ENCODE results near the gene CAP1. TPM values are rescaled to one million over a fixed set of nuclear protein-coding genes. Genes with fewer than 3 reads are reported as not detected.

CAP1 gene
- total and polyA plus RNA-seq, 10 donors = 124 to 608 (median 348) TPM

- peak overlapping the region in 7 of 8 donors; percentile 96 to 100 (median 99) for H3K27ac ChIP-seq
- 34 to 57% (median 37%) methylated on average over 4 of the region's 4 CpGs for WGBS, 5 donors
- intact Hi-C loops (cut with DNase I; ENCODE audit: low total_unique reads) = no loop called here
Measured at GRCh38 chr1:40042341-40042740, 1.8 kb downstream of the CAP1 start.

GRCh38 chr1:40044110-40044509 is 3.6 kb downstream of the CAP1 start:
- 30 to 49% (median 39%) methylated on average over 3 of the region's 3 CpGs for whole genome bisulfite sequencing, 5 donors
- H3K9me3 ChIP-seq = no peaks in the 10 kb centered on the region
- peaks cover 0 to 53% (median 5%) of the 10 kb centered on the region in 6 donors for H3K36me3 ChIP-seq
- H3K27me3 ChIP-seq (replicated peaks in 1 of 7) = no peaks in the 10 kb centered on the region
- no peak for DNase-seq
- peak overlapping the region in 7 of 8 donors; percentile 5 to 100 (median 96) for H3K27ac ChIP-seq
- no peak for TF ChIP-seq POLR2AphosphoS5 (IDR thresholded peaks at IDR 0.05)
- TF ChIP-seq, protein P1, sequence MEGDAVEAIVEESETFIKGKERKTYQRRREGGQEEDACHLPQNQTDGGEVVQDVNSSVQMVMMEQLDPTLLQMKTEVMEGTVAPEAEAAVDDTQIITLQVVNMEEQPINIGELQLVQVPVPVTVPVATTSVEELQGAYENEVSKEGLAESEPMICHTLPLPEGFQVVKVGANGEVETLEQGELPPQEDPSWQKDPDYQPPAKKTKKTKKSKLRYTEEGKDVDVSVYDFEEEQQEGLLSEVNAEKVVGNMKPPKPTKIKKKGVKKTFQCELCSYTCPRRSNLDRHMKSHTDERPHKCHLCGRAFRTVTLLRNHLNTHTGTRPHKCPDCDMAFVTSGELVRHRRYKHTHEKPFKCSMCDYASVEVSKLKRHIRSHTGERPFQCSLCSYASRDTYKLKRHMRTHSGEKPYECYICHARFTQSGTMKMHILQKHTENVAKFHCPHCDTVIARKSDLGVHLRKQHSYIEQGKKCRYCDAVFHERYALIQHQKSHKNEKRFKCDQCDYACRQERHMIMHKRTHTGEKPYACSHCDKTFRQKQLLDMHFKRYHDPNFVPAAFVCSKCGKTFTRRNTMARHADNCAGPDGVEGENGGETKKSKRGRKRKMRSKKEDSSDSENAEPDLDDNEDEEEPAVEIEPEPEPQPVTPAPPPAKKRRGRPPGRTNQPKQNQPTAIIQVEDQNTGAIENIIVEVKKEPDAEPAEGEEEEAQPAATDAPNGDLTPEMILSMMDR (IDR thresholded peaks at IDR 0.05 in 8 of 11, conservative IDR thresholded peaks at IDR 0.05 in 3 of 11) = no peak
- TF ChIP-seq POLR2A (IDR thresholded peaks at IDR 0.05) = no peak
- intact Hi-C loops (cut with DNase I; ENCODE audit: low total_unique reads) = no loop called here
- peaks cover 64 to 89% (median 86%) of the 10 kb centered on the region in 6 donors for H3K4me1 ChIP-seq
- H3K4me3 ChIP-seq = peak overlapping the region in 4 of 8 donors; percentile 84 to 97 (median 91)

More at GRCh38 chr1:40042341-40042740, 1.8 kb downstream of the CAP1 start:
- Histone ChIP-seq H3K4me1 (peaks cover 59 to 89% (median 85%) of the 10 kb centered on the region in 6 donors), H3K4me3 (peak overlapping the region; percentile 65 to 99 (median 96)), H3K9me3 (no peaks in the 10 kb centered on the region), H3K36me3 (peaks cover 0 to 41% (median 5%) of the 10 kb centered on the region in 6 donors), H3K27me3 (replicated peaks in 1 of 7) (no peaks in the 10 kb centered on the region)
- no peak for DNase-seq
- no peak for TF ChIP-seq POLR2A (IDR thresholded peaks at IDR 0.05)
- TF ChIP-seq, protein P1 (IDR thresholded peaks at IDR 0.05 in 8 of 11, conservative IDR thresholded peaks at IDR 0.05 in 3 of 11) = no peak
- TF ChIP-seq POLR2AphosphoS5 (IDR thresholded peaks at IDR 0.05) = no peak

DNA sequence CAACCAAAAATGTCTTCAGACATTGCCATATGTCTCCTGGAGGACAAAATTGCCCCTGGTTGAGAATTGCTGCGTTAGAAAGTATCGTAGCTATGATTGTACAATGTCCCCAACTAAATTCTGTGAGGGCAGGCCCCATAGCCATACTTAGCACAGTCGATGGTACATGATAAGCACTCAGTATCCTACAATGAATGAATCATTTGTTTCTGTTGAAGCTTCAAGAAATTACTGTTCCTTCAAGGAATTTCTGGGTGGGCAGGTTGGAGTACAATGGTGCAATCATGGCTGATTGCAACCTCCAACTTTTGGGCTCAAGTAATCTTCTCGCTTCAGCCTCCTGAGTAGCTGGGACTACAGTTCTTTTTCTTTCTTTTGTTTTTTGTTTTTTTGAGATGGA is 4.7 kb downstream of the CAP1 start:
- H3K36me3 ChIP-seq = peaks cover 0 to 60% (median 7%) of the 10 kb centered on the region in 6 donors
- peak overlapping the region in 1 of 8 donors; percentile 39 for H3K4me3 ChIP-seq
- peak overlapping the region in 5 of 8 donors; percentile 37 to 98 (median 75) for H3K27ac ChIP-seq
- H3K4me1 ChIP-seq = peaks cover 71 to 92% (median 90%) of the 10 kb centered on the region in 6 donors
- H3K27me3 ChIP-seq (replicated peaks in 1 of 7) = no peaks in the 10 kb centered on the region
- no peaks in the 10 kb centered on the region for H3K9me3 ChIP-seq
- intact Hi-C loops (cut with DNase I; ENCODE audit: low total_unique reads) = no loop called here
- TF ChIP-seq POLR2AphosphoS5 (IDR thresholded peaks at IDR 0.05) (no peak), POLR2A (IDR thresholded peaks at IDR 0.05) (no peak)
- TF ChIP-seq, protein P1 (IDR thresholded peaks at IDR 0.05 in 8 of 11, conservative IDR thresholded peaks at IDR 0.05 in 3 of 11) = no peak
- 76 to 93% (median 88%) methylated on average over 4 of the region's 4 CpGs for WGBS, 5 donors
- DNase-seq = no peak

DNA sequence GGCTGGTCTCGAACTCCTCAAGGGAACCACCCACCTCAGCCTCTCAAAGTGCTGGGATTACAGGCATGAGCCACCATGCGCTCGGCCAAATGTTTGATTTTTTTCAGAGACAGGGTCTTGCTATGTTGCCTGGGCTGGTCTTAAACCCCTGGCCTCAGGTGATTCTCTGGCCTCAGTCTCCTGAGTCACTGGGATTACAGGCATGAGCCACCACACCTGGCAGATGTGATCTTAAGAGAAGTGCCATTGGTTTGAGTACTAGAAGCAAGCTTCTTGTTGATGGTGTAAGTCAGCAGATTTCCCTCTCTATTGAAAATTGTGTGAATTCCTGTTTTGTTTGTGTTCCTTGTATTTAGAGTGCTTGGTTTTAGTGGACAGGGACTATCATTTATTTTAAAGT is 5.2 kb downstream of the CAP1 start:
- WGBS, 5 donors = 86 to 100% (median 94%) methylated on average over 3 of the region's 3 CpGs

More for the DNA sequence above, 5.2 kb downstream of the CAP1 start:
- intact Hi-C loops (cut with DNase I; ENCODE audit: low total_unique reads) = no loop called here
- peak overlapping the region in 1 of 8 donors; percentile 39 for H3K4me3 ChIP-seq
- peak overlapping the region in 6 of 8 donors; percentile 1 to 98 (median 70) for H3K27ac ChIP-seq
- H3K4me1 ChIP-seq = peaks cover 77 to 98% (median 96%) of the 10 kb centered on the region in 6 donors
- peaks cover 0 to 66% (median 8%) of the 10 kb centered on the region in 6 donors for H3K36me3 ChIP-seq
- no peaks in the 10 kb centered on the region for H3K27me3 ChIP-seq (replicated peaks in 1 of 7)
- TF ChIP-seq POLR2AphosphoS5 (IDR thresholded peaks at IDR 0.05) = no peak
- no peak for TF ChIP-seq POLR2A (IDR thresholded peaks at IDR 0.05)
- TF ChIP-seq, protein P1 (IDR thresholded peaks at IDR 0.05 in 8 of 11, conservative IDR thresholded peaks at IDR 0.05 in 3 of 11) = no peak
- DNase-seq = no peak
- no peaks in the 10 kb centered on the region for H3K9me3 ChIP-seq
